HG03135 (cell line): ENCODE data around the gene HLA-DQA1.
"Not testable (repeated sequence)": the region's sequence is repeated elsewhere in the genome, so short reads cannot be mapped to it uniquely, and the experiment has no call there.

Experiments
- ATAC-seq: cut with Tn5 transposase; IDR thresholded peaks from one replicate; pipeline ENCODE4 v1.9.1; 2021; ENCODE audit warnings: mild to moderate bottlenecking, moderate library complexity; ENCODE audit not compliant: unreplicated experiment

Gene HLA-DQA1

DNA sequence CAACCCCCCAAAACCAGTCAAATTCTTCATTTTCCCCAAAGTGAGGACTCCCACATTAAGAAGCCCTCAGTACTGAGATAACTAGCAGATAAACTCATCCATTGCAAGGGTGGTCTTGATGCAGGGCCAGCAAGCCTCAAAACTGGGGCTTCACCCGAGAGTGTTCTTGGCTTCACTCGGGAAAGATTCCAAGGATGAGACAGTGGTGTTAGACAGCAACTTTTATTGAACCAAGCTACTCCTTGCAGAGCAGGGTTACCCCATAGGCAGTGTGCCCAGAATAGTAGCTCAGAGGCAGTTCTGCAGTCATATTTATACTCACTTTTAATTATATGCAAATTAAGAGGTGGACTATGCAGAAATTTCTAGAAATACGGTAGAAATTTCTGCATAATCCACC, 15.8 kb upstream of the HLA-DQA1 start:
- ATAC-seq, result no peak

DNA sequence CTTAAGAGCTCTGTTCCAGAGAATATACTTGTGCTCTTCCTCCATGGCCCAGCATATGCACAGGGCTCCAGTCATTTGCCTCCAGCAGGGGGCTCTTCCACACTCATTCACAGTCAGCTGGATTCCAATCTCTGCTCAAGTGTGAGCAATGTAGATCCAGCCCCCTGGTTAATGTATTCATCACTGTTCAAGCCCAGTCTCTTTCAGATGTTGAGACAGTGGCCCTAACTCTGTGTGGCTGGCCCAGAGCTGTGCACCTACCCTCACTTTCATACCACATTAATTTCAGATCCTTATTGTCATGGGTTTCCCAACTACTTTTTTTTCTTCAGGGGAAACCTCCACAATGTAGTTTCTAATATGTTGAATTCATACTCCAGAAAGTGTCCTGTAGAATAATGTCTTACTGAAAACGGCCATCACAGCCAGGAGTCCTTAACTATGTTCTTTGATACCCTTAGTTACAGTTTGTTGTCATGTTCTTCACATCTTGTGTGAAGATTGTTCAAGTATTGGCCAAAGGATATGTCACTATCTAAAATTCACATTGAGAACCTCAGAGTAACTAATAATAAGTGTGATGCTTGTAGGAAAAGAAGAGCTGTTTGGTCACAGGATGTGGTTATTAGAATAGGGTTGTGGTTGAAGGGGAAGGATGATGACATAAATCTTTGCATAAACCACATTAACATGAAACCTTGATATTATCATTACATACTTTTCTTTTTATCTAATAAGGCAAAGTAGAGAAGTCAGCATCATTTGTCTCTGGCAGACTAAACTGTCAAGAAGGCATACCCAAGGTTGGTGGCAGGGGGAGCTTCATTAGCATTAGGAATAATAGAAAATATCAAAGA, 14.4 kb upstream of the HLA-DQA1 start:
- ATAC-seq, result peak; percentile 73

DNA sequence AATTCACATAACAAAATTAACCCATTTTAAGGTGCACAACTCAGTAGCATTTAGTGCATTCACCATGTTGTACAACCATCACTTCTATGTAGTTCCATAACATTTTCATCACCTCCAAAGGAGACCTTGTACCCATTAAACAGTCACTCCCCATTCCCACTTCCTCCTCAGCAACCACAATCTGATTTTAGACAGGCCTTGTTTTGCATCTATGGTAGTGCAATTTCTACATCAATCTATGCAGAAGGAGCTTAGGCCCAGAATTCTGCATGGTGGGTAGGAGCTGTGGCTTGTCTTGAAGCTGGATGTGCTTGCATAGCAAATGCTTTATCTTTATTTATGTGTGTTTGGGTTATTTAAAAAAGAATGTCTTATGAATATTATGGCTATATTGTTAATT, 13.5 kb upstream of the HLA-DQA1 start:
- ATAC-seq, result no peak

DNA sequence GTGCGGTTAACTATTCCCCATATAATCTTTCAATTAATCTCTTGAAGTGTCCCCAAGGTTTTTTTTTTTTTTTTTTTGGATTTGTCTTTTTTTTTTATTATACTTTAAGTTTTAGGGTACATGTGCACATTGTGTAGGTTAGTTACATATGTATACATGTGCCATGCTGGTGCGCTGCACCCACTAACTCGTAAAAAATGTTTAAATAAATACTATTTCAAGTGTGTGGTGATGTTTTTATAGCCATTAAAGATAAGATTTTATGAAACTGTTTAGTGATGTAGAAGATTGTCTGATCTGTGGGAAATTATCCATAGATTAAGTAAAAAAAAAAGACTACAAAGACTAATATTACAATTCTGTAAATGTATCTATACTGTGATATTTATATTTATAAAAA, 12.6 kb upstream of the HLA-DQA1 start:
- no peak for ATAC-seq

DNA sequence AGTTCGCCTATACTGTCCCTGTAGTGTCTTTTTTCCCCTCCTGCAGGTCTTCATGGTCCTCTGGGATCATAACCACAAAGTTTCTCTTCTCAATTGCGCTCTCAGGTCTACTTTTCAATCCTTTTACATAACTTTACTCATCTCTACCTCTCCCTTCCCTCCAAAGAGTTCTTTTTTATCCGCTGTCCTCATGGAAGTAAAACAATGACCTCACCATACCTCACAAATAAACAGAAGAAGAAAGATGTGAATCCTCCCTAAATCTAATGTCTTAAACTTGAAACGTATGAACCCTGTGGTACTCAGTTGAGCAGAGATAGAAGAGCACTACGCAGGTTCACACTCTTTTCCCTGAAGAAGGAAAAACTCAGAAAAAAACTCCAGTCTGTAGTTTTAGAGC, 12.1 kb upstream of the HLA-DQA1 start:
- ATAC-seq, result no peak

DNA sequence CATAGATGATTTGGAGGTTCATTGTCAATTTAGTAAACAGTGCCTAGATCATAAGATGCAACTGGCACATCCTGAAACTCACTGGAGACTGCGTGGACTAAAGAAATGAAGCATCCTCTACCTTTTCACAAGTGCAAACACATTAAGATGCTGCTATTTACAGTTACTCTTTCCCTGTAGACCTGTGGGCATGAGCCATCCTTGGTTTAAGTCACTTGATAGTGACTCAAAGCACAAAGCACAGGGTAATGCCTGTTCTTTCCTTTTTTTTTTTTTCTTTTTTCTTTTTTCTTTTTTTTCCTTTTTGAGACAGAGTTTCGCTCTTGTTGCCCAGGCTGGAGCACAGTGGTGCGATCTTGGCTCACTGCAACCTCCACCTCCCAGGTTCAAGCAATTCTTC, 10.0 kb upstream of the HLA-DQA1 start:
- ATAC-seq, result no peak

DNA sequence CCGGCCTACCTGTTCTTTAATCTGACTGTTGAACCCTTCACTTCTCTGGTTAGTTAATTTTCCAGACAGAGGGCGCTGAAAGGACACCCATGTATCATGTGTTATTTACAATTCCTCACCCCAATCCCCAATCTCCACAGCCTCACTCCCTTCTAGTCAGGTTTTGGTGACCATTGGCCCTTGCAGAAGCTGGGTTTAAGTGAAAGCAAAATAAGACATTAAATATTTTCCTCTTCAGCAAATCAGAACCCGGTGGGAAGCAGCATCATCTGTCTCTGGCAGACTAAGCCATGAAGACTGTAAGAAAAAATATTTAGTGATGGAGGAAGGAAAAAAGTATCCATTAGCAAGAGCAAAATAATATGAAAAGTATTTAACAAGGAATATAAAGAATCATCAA, 9.4 kb upstream of the HLA-DQA1 start:
- ATAC-seq, result no peak

DNA sequence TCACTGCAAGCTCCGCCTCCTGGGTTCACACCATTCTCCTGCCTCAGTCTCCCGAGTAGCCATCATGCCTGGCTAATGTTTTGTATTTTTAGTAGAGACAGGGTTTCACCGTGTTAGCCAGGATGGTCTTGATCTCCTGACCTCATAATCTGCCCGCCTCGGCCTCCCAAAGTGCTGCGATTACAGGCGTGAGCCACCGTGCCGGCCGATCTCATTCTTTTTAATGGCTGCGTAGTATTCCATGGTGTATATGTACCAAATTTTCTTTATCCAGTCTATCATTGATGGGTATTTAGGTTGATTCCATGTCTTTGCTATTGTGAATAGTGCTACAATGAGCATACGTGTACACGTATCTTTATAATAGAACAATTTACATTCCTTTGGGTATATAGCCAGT, 7.4 kb upstream of the HLA-DQA1 start:
- not testable (repeated sequence) for ATAC-seq

DNA sequence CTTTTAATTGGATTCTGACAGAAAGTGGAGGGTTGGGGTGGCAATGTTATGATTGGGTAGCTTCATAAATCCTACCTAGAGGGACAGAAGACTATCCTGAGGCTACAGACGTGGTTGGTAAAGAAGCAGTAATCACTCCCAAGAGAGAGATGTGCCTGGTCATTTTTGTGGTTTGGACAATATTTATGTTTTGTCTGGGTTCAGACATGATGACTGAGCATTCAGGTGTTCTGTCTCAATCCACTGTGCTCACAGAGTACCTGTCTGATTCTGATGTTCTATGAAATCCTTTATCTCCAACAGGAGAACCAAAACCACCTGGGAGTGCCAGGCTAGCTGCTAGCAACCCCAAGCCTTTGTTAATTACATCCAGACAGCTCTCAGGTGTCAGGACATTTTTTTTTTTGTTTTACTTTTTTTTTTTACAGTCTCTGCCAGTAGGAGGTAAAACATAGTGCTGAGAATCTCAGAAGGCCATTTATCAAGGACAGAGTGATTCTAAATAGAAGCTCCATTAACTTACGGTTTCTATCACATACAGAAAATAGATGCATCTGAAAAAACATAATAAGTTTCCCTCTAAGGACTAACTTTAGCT, 1.6 kb upstream of the HLA-DQA1 start:
- ATAC-seq, result no peak

DNA sequence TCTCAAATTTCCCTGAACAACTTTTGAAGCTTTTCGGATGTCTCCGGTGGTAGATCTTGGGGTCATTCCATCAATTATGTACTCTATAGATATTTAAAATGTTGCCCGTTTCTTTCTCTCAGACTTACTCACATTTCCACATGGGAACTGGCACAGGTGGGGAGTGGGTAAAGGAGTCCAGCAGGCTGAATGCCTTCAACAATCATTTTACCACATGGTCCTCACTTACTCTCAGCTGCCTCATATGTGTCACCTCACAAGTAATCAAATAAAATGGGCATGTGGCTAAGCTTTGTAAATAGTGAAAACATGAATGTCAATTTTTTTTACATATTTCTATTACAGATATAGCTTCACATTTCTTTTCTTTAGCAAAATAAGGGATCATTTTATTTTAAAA, 677 bp downstream of the HLA-DQA1 start:
- ATAC-seq, result no peak

DNA sequence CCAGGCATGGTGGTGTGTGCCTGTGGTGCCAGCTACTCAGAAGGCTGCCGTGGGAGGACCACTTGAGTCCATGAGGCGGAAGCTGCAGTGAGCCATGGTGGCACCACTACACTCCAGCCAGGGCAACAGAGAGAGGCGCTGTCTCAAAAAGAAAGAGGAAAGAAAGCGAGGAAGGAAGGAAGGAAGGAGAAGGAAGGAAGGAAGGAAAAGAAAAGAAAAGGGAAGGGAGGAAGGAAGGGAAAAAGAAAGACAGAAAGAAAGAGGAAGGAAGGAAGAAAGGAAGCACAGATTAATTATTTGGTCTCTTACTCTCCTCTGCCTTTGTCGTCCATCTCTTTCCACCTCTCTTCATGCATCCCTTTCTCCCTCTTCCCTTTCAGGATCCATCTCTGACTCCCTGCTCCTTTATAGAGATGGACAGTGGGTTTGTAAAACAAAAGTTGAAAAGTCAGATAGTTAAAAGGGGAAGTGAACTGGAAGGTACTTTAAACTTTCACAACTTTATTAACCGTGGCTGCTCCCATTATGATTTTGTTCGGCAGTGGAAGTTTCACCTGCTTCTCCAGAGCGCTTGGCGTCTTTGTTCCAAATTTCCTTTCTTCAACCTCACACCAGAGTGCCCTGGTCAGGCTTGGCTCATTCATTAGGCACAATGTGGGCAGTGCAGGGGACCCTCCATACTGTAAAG, 1.5 kb downstream of the HLA-DQA1 start:
- ATAC-seq, result no peak

DNA sequence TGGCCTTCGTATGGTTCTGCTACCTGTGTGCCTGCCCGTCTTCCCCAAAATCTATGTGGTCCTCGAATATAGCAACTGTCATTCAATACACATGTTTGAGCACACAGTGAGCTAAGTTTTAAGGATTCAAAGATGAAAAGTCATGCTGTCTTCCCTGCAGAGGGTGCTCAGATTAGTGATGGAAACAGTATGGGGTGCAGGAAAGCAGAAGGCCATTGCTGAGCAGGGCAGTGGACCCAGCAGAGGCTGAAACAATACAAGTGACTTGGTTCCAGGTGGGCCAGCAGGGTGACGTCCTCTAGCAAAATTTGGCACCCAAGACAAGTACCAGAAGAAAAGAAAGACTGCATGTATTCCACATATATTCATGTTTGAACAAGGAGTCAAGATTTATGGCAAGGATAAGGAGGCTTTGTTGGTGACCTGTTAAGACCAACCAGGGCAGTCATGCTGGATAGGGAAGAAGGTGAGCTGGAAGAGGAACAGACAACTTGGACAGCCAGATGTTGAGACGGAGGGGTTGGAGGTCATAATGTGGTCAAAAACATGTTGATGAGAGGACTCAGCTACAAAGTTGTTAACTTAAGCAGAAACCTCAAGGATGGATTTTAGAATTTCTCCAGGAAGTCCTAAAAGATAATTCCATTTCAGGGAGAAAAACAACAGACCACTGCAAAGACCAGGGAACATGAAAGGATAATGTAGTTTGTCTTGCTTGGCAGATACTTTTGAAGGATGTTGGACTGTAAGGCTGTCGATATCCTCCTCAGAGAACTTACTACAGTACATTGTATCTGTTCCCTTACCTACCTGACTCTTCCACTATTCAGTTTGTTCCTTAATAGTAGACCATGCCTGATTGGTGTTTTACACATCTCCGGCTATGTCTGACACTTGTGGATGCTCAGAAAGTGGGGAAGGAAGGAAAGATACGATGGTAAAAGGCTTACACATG, 2.5 kb downstream of the HLA-DQA1 start:
- no peak for ATAC-seq

DNA sequence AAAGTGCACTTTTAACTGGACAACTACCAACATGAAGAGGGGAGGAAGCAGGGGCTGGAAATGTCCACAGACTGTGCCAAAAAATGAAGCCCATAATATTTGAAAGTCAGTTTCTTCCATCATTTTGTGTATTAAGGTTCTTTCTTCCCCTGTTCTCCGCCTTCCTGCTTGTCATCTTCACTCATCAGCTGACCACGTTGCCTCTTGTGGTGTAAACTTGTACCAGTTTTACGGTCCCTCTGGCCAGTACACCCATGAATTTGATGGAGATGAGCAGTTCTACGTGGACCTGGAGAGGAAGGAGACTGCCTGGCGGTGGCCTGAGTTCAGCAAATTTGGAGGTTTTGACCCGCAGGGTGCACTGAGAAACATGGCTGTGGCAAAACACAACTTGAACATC, 3.9 kb downstream of the HLA-DQA1 start:
- no peak for ATAC-seq

DNA sequence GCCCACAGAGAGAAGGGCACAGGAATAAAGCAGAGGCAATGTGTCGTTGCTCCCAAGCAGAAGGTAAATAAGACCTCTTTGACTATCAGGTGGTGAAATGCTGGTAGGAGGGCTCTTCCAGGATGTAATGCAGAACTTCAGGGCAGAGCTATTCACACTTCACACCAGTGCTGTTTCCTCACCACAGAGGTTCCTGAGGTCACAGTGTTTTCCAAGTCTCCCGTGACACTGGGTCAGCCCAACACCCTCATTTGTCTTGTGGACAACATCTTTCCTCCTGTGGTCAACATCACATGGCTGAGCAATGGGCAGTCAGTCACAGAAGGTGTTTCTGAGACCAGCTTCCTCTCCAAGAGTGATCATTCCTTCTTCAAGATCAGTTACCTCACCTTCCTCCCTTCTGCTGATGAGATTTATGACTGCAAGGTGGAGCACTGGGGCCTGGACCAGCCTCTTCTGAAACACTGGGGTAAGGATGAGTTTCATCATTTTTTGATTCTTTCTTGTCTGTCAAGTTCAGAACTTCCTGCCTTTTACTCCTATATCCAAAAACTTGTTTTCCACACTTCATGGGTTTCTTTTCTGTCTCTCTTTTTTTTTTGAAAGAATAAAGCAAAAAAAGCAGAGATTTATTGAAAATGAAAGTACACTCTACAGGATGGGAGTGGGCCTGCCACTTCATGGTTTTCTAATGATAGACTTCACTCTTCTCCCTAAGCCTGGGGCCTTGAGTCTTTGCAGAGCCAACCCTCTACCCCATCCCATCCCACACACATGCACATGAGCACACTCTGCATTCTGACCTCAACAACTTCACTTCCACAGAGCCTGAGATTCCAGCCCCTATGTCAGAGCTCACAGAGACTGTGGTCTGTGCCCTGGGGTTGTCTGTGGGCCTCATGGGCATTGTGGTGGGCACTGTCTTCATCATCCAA, 4.8 kb downstream of the HLA-DQA1 start:
- ATAC-seq, result not testable (repeated sequence)

DNA sequence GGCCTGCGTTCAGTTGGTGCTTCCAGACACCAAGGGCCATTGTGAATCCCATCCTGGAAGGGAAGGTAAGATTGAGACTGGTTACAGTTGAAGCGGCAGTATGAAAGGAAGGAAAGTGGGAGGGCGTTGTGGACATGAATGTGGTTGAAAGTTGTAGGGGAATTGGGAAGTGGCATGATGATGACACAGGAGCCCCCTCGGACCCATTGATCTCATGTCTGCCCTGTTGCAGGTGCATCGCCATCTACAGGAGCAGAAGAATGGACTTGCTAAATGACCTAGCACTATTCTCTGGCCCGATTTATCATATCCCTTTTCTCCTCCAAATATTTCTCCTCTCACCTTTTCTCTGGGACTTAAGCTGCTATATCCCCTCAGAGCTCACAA, 5.5 kb downstream of the HLA-DQA1 start:
- ATAC-seq, result no peak

DNA sequence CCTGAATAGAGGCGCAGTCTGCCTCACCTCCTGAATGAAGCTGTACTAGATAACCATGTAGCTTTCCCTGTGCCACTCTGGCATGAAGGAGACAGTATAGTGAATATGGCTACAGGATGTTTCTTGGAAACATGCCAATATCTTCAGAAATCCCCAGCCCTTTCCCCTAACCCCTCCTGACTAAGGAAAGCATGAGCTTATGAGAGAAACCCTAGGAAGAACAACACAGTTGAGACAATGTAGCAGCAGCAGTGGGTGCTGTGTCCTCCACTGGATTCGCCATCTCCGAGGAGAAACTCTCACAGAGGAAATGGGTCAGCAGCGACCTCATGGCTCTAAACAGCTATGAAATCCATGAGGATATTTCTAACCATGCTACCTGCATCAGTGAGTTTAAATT, 6.7 kb downstream of the HLA-DQA1 start:
- ATAC-seq, result no peak

DNA sequence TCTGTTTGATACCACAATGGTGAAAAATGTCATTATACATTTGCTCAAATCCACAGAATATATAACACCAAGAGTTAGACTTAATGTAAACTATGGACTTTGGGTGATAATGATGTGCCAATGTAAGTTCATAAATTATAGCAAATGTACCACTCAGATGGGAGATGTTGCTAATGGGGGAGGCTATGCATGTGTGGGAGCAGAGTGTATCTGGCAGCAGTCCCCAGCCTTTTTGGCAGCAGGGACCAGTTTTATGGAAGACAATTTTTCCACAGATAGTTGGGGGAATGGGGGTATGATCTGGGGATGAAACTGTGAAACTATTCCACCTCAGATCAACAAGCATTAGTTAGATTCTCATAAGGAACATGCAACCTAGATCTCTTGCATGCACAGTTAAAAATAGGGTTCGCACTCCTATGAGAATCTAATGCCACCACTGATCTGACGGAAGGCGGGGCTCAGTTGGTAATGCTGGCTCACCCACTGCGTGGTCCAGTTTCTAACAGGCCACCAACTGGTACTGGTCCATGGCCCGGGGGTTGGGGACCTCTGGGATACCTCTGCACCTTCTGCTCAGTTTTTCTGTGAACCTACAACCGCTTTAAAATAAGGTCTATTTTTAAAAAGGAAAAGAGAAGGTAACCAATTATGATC, 8.0 kb downstream of the HLA-DQA1 start:
- ATAC-seq, result no peak

DNA sequence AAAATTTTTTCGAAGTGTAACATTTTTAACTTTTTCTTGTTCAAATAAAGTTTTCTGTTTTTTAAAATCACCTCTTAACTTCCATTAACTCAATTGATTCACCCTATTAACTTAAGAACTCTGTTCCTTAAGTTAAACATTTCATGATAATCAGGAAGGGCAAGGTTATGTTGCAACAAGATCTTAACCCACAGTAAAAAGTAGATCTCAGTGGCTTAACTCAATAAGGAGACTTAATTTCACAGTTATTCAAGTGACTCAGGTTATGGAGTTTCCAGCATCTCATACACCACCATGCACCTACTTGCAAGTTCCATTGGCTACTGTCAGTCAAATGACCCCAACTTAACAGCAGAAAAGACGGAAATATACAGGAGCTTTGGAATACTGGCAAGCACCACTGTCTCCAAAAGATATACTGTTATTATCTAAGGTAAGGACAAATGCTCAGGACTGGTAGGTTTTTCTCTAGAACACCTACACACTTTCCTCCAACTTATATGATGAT, 18.1 kb downstream of the HLA-DQA1 start:
- no peak for ATAC-seq

DNA sequence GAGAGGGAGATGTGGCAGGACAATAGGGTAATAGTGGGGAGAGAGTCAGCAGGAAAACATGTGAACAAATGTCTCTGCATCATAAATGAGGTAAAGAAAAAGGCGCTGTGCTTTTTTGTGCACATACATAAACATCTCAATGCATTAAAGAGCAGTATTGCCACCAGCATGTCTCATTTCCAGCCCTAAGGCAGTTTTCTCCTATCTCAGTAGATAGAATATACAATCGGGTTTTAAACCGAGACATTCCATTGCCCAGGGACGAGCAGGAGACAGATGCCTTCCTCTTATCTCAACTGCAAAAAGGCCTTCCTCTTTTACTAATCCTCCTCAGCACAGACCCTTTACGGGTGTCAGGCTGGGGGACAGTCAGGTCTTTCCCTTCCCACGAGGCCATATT, 20.1 kb downstream of the HLA-DQA1 start:
- not testable (repeated sequence) for ATAC-seq
